Endothelial cell of umbilical vein (primary cell): ENCODE measurements around the gene THOC5. TPM values are rescaled to one million over a fixed set of nuclear protein-coding genes. Genes with fewer than 3 reads are reported as not detected.

ENCODE experiments used
- BruUV-seq: library from RNA; stranded (reverse); fragments of 400-500 nt; replicated peaks from 2 replicates; lab custom pipeline; 2021; lab: Mats Ljungman, UMichigan
- CTCF ChIA-PET: fragments of 300-600, 350-600 bp; sonication (Branson Sonifier 250); formaldehyde crosslinking; loops from one replicate; lab custom pipeline; 2021; ENCODE audit warnings: antibody characterized with exemption, inconsistent platforms; lab: Charles Lee
- POLR2A ChIA-PET: fragments of 300-600, 350-600 bp; sonication (Branson Sonifier 250); formaldehyde crosslinking; loops from one replicate; lab custom pipeline; 2021; ENCODE audit warnings: antibody characterized with exemption, inconsistent platforms; lab: Charles Lee
- DNase-seq: peaks from one replicate; pipeline ENCODE4 v3.0.0-alpha.2; 2011; ENCODE audit warnings: low read depth, low spot score
- FAIRE-seq: peaks from 2 replicates; lab custom pipeline; 2011; peaks lifted over from hg19 to GRCh38; lab: Jason Lieb, UNC
- H2AFZ ChIP-seq: 2 replicates; pipeline ENCODE4 v1.6.0; 2012; ENCODE audit warnings: low read depth, low read length, control low read depth, inconsistent platforms
- H3K27ac ChIP-seq: 2 replicates; pipeline ENCODE4 v1.5.1; 2011; ENCODE audit warnings: low read depth, mild to moderate bottlenecking, control low read depth, low read length, moderate library complexity; ENCODE audit not compliant: insufficient read depth
- H3K27me3 ChIP-seq, 2 experiments: 2 replicates each; pipeline versions ENCODE4 v1.6.0 to v1.6.1; 2011; ENCODE audit warnings: low read length in 2 of 2, mixed read lengths in 1 of 2; ENCODE audit not compliant: control insufficient read depth in 2 of 2, insufficient read depth in 2 of 2
- H3K36me3 ChIP-seq, 2 experiments: 2 replicates in 1 of 2; 3 replicates in 1 of 2; pipeline ENCODE4 v1.5.1; 2011; ENCODE audit warnings: low read length in 2 of 2, mild to moderate bottlenecking in 1 of 2, moderate library complexity in 1 of 2; ENCODE audit not compliant: control insufficient read depth in 2 of 2, insufficient read depth in 2 of 2; ENCODE audit errors: extremely low read depth in 1 of 2
- H3K4me1 ChIP-seq: 3 replicates; pipeline ENCODE4 v1.5.1; 2011; ENCODE audit warnings: mild to moderate bottlenecking, low read length; ENCODE audit not compliant: control insufficient read depth, insufficient read depth; ENCODE audit errors: extremely low read depth
- H3K4me2 ChIP-seq: 2 replicates; pipeline ENCODE4 v1.6.1; 2011; ENCODE audit warnings: low read length, control low read depth, mixed read lengths; ENCODE audit not compliant: insufficient read depth
- H3K4me3 ChIP-seq, 3 experiments: fragments of 200-600 bp in 1 of 3; sonication (generic), shearing (Covaris generic) in 1 of 3; replicated peaks in 1 of 3; 2 replicates each; pipeline ENCODE4 v1.5.1; 2011 to 2016; ENCODE audit warnings: control low read depth in 3 of 3, low read length in 3 of 3, mild to moderate bottlenecking in 2 of 3, inconsistent platforms in 1 of 3, low read depth in 1 of 3, moderate library complexity in 1 of 3; ENCODE audit not compliant: insufficient read depth in 1 of 3
- H3K79me2 ChIP-seq: 2 replicates; pipeline ENCODE4 v1.6.0; 2012; ENCODE audit warnings: low read length, inconsistent platforms; ENCODE audit not compliant: control insufficient read depth, insufficient read depth
- H3K9ac ChIP-seq: replicated peaks from 2 replicates; pipeline ENCODE3; 2011; ENCODE audit warnings: low read length, control low read depth; ENCODE audit not compliant: insufficient read depth; ENCODE audit errors: extremely low read depth
- H3K9me1 ChIP-seq: replicated peaks from 3 replicates; pipeline ENCODE4 v1.6.0; 2011; ENCODE audit warnings: mild to moderate bottlenecking, low read length; ENCODE audit not compliant: control insufficient read depth, insufficient read depth; ENCODE audit errors: extremely low read depth
- H3K9me3 ChIP-seq: replicated peaks from 2 replicates; pipeline ENCODE4 v1.5.1; 2012; ENCODE audit warnings: low read length, inconsistent platforms; ENCODE audit not compliant: control insufficient read depth, insufficient read depth
- H4K20me1 ChIP-seq: replicated peaks from 2 replicates; pipeline ENCODE3; 2011; ENCODE audit warnings: mild to moderate bottlenecking, low read length; ENCODE audit not compliant: control insufficient read depth, insufficient read depth; ENCODE audit errors: extremely low read depth
- EZH2 ChIP-seq: IDR thresholded peaks from 2 replicates; pipeline ENCODE4 v1.6.1; 2012; ENCODE audit warnings: borderline replicate concordance, low read depth, mild to moderate bottlenecking, moderate library complexity, low read length, inconsistent platforms; ENCODE audit not compliant: severe bottlenecking
- GATA2 ChIP-seq: IDR thresholded peaks from 2 replicates; pipeline ENCODE4 v1.7.0; 2011; ENCODE audit warnings: low read depth, mild to moderate bottlenecking, moderate library complexity, mixed read lengths, low read length; ENCODE audit not compliant: insufficient read length, insufficient read depth
- JUN ChIP-seq: IDR thresholded peaks from 2 replicates; pipeline ENCODE4 v1.6.1; 2011; ENCODE audit warnings: borderline replicate concordance, low read depth; ENCODE audit not compliant: insufficient read length, insufficient read depth
- POLR2A ChIP-seq: IDR thresholded peaks from 2 replicates; pipeline ENCODE4 v1.6.1; 2012; ENCODE audit warnings: low read depth, mild to moderate bottlenecking, control low read depth, low read length
- POLR2AphosphoS5 ChIP-seq: IDR thresholded peaks from 2 replicates; pipeline ENCODE4 v1.6.1; 2012; ENCODE audit warnings: low read depth, mild to moderate bottlenecking, control low read depth, low read length, moderate library complexity; ENCODE audit not compliant: insufficient read depth
- dilution Hi-C: fragments of 300-500 bp; cut with MboI; formaldehyde crosslinking; loops from one replicate; pipeline ENCODE4 v1.15.0; 2019; ENCODE audit warnings: low sequenced_read_pairs; ENCODE audit not compliant: extremely low pct_ligation_motif_present
- intact Hi-C: fragments of 100-400 bp; cut with micrococcal nuclease; formaldehyde crosslinking; loops from one replicate; pipeline ENCODE4 v1.10.0; 2022
- polyA plus RNA-seq, 4 experiments: library from polyadenylated mRNA; depleted of rRNA in 3 of 4; stranded (reverse) in 3 of 4; unstranded in 1 of 4; fragments of >200 nt; gene quantifications; 2 replicates each; pipeline versions ENCODE4 v1.2.1 to v1.2.3, GENCODE V29; 2011 to 2012; ENCODE audit warnings: missing spikeins in 1 of 4
- total RNA-seq: library from RNA; stranded (reverse); gene quantifications from 2 replicates; pipeline ENCODE4 v1.2.3, GENCODE V29; 2021
- TF ChIP-seq, protein P1 (sequence below): IDR thresholded peaks from 2 replicates; pipeline ENCODE4 v1.6.1; 2011; ENCODE audit not compliant: insufficient read depth, insufficient read length
- TF ChIP-seq, protein P2 (sequence below), 2 donors: IDR thresholded peaks; 1 replicate in 1 of 2; 2 replicates in 1 of 2; pipeline ENCODE4 v1.5.1; 2011; ENCODE audit warnings: low read length in 2 of 2, mild to moderate bottlenecking in 2 of 2, moderate library complexity in 2 of 2, control low read depth in 1 of 2, inconsistent platforms in 1 of 2, low read depth in 1 of 2; ENCODE audit not compliant: insufficient read depth in 1 of 2; ENCODE audit errors: extremely low read depth in 1 of 2

The THOC5 gene
- total and polyA plus RNA-seq, 2 donors (not counting 3 experiments of a cell fraction or from before 2014, with no cell fraction given): 35.0 to 82.9 TPM

DNA sequence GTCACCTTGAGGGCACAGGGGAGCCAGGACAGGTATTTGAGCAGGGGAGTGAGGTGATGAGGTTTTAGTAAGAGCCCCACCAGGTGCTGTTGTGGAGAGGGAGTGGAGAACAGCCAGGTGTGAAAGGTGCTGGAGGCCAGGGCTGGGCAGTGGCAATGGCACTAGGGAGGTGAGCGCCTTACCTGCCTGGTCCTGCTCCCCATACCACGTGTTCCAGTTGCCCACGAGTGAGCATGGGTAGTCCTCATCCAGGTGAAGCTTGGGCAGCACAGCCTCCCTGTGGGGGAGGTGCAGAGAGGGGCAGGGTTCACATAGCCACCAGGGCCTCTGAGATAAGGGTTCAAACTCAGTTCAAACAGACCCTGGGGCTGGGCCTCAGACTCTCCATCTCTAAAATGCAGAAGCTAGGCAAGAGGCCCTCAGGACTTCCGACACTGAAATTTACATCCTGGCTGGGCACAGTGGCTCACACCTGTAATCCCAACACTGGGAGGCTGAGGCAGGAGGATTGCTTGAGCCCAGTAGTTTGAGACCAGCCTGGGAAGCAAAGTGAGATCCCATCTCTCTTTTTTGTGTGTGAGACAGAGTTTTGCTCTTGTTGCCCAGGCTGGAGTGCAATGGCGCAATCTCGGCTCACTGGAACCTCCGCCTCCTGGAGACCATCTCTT, 15.6 kb upstream of the THOC5 start:
- ChIA-PET POLR2A (no interaction called here), CTCF (interaction anchor here (0.6 kb wide), 1 partner anchor 47 kb away, joined by 3 read pairs; no protein-coding TSS in a partner anchor)
- intact Hi-C loops: no loop called here
- FAIRE-seq (no peak), DNase-seq (no peak)
- BruUV-seq: no TSS peak
- Histone ChIP-seq H3K79me2 (no peaks in the 10 kb centered on the region), H3K27me3 (no peaks in the 10 kb centered on the region), H3K9me3 (no peaks in the 10 kb centered on the region), H3K36me3 (peaks cover 6 to 7% of the 10 kb centered on the region in 2 experiments), H3K9me1 (no peaks in the 10 kb centered on the region), H3K4me3 (no peak overlapping the region), H3K9ac (no peak overlapping the region), H3K4me2 (no peak overlapping the region), H2AFZ (no peak overlapping the region), H3K4me1 (no peaks in the 10 kb centered on the region), H4K20me1 (no peaks in the 10 kb centered on the region), H3K27ac (no peak overlapping the region)
- dilution Hi-C loops: no loop called here
- TF ChIP-seq POLR2A (no peak), GATA2 (no peak), POLR2AphosphoS5 (no peak), EZH2 (no peak), JUN (no peak)
- TF ChIP-seq, protein P1, sequence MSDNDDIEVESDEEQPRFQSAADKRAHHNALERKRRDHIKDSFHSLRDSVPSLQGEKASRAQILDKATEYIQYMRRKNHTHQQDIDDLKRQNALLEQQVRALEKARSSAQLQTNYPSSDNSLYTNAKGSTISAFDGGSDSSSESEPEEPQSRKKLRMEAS: no peak
- TF ChIP-seq, protein P2, sequence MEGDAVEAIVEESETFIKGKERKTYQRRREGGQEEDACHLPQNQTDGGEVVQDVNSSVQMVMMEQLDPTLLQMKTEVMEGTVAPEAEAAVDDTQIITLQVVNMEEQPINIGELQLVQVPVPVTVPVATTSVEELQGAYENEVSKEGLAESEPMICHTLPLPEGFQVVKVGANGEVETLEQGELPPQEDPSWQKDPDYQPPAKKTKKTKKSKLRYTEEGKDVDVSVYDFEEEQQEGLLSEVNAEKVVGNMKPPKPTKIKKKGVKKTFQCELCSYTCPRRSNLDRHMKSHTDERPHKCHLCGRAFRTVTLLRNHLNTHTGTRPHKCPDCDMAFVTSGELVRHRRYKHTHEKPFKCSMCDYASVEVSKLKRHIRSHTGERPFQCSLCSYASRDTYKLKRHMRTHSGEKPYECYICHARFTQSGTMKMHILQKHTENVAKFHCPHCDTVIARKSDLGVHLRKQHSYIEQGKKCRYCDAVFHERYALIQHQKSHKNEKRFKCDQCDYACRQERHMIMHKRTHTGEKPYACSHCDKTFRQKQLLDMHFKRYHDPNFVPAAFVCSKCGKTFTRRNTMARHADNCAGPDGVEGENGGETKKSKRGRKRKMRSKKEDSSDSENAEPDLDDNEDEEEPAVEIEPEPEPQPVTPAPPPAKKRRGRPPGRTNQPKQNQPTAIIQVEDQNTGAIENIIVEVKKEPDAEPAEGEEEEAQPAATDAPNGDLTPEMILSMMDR (IDR thresholded peaks at IDR 0.05; ENCODE audit: extremely low read depth in 1 of 2, insufficient read depth in 1 of 2, low read depth in 1 of 2, low read length in 2 of 2): no peak
